Mesothelial cell of epicardium (in vitro differentiated cells): ENCODE data around the gene COP1. TPM values are rescaled to one million over a fixed set of nuclear protein-coding genes. Genes with fewer than 3 reads are reported as not detected.

Experiments
- DNase-seq, 2 experiments: peaks; one replicate each; pipeline ENCODE4 v3.0.0; 2021; ENCODE audit warnings: low spot score in 2 of 2; ENCODE audit not compliant: unreplicated experiment in 2 of 2
- H3K27ac Mint-ChIP-seq: 2 replicates; pipeline ENCODE4 v1.8.0; 2021; ENCODE audit warnings: mixed read lengths
- H3K27me3 Mint-ChIP-seq: 2 replicates; pipeline ENCODE4 v1.8.0; 2021; ENCODE audit warnings: low read depth, mixed read lengths
- H3K36me3 Mint-ChIP-seq: 2 replicates; pipeline ENCODE4 v1.8.0; 2021; ENCODE audit warnings: mixed read lengths
- H3K4me1 Mint-ChIP-seq: 2 replicates; pipeline ENCODE4 v1.8.0; 2021; ENCODE audit warnings: mixed read lengths
- H3K4me3 Mint-ChIP-seq: 2 replicates; pipeline ENCODE4 v1.8.0; 2021; ENCODE audit warnings: mild to moderate bottlenecking, moderate library complexity, mixed read lengths
- H3K9me3 Mint-ChIP-seq: 2 replicates; pipeline ENCODE4 v1.8.0; 2021; ENCODE audit warnings: mixed read lengths
- CTCF ChIP-seq: fragments of 200-600 bp; sonication (generic); IDR thresholded peaks from one replicate; pipeline ENCODE4 v1.5.0; 2021; ENCODE audit warnings: antibody characterized with exemption; ENCODE audit not compliant: unreplicated experiment
- total RNA-seq: library from RNA; stranded (reverse); gene quantifications from 3 replicates; pipeline ENCODE4 v1.2.1, GENCODE V29; 2021

COP1 gene
- total RNA-seq, 1 donor from 2014 or later = 47.9 TPM

GRCh38 chr1:175922254-175922881 lies 284.7 kb downstream of the COP1 start:
- TF ChIP-seq CTCF = no peak
- Mint-ChIP-seq H3K4me1 (peaks cover 21% of the 10 kb centered on the region), H3K4me3 (no peak overlapping the region), H3K9me3 (peaks cover 4% of the 10 kb centered on the region), H3K27me3 (no peaks in the 10 kb centered on the region), H3K36me3 (peaks cover 23% of the 10 kb centered on the region), H3K27ac (no peak overlapping the region)
- no peak for DNase-seq

GRCh38 chr1:175920381-175920780 lies 286.7 kb downstream of the COP1 start:
- peaks cover 24% of the 10 kb centered on the region for H3K4me1 Mint-ChIP-seq
- no peak for TF ChIP-seq CTCF
- H3K36me3 Mint-ChIP-seq = peaks cover 22% of the 10 kb centered on the region
- H3K27me3 Mint-ChIP-seq = no peaks in the 10 kb centered on the region
- no peak overlapping the region for H3K4me3 Mint-ChIP-seq
- H3K27ac Mint-ChIP-seq = peak overlapping the region; percentile 25
- H3K9me3 Mint-ChIP-seq = no peaks in the 10 kb centered on the region
- no peak for DNase-seq

GRCh38 chr1:175919001-175919400 lies 288.1 kb downstream of the COP1 start:
- no peak overlapping the region for H3K4me3 Mint-ChIP-seq
- peaks cover 18% of the 10 kb centered on the region for H3K36me3 Mint-ChIP-seq
- H3K4me1 Mint-ChIP-seq = peaks cover 24% of the 10 kb centered on the region
- no peak for TF ChIP-seq CTCF
- no peak overlapping the region for H3K27ac Mint-ChIP-seq
- H3K27me3 Mint-ChIP-seq = no peaks in the 10 kb centered on the region
- no peak for DNase-seq
- no peaks in the 10 kb centered on the region for H3K9me3 Mint-ChIP-seq

GRCh38 chr1:175918364-175918801 lies 288.7 kb downstream of the COP1 start:
- DNase-seq = no peak
- Mint-ChIP-seq H3K4me3 (no peak overlapping the region), H3K4me1 (peaks cover 24% of the 10 kb centered on the region), H3K9me3 (no peaks in the 10 kb centered on the region), H3K27ac (no peak overlapping the region), H3K27me3 (no peaks in the 10 kb centered on the region), H3K36me3 (peaks cover 20% of the 10 kb centered on the region)
- TF ChIP-seq CTCF = no peak

- no peak for DNase-seq
- TF ChIP-seq CTCF = no peak
- Mint-ChIP-seq H3K27me3 (no peaks in the 10 kb centered on the region), H3K9me3 (peaks cover 25% of the 10 kb centered on the region), H3K4me3 (no peak overlapping the region), H3K27ac (no peak overlapping the region), H3K4me1 (peaks cover 12% of the 10 kb centered on the region), H3K36me3 (peaks cover 47% of the 10 kb centered on the region)
Measured at GRCh38 chr1:175914115-175914514, 293.0 kb downstream of the COP1 start.
